HepG2 (cell line): ENCODE data around the gene RAB35. TPM values are rescaled to one million over a fixed set of nuclear protein-coding genes. Genes with fewer than 3 reads are reported as not detected.

ENCODE experiments used
- ATF7-NPFF ChIP-seq: sonication (generic); formaldehyde crosslinking; IDR thresholded peaks from 2 replicates; pipeline ENCODE4 v1.8.1; 2023; ENCODE audit warnings: mild to moderate bottlenecking, low read depth, missing genetic modification reagents, moderate library complexity
- FOXO1 ChIP-seq: sonication (generic); formaldehyde crosslinking; IDR thresholded peaks from 2 replicates; pipeline ENCODE4 v1.4.0; 2020; ENCODE audit warnings: missing genetic modification reagents
- GZF1 ChIP-seq: sonication (generic); formaldehyde crosslinking; IDR thresholded peaks from 2 replicates; pipeline ENCODE4 v1.5.1; 2020; ENCODE audit warnings: mild to moderate bottlenecking, missing genetic modification reagents
- HES4 ChIP-seq: sonication (generic); formaldehyde crosslinking; IDR thresholded peaks from 2 replicates; pipeline ENCODE4 v1.9.0; 2021; ENCODE audit warnings: mild to moderate bottlenecking, missing genetic modification reagents, borderline replicate concordance
- HMGXB4 ChIP-seq, 2 experiments: sonication (generic) in 1 of 2; formaldehyde crosslinking in 1 of 2; IDR thresholded peaks; 2 replicates each; pipeline versions ENCODE4 v1.4.0 to v1.6.1; 2018 to 2020; ENCODE audit warnings: missing genetic modification reagents in 2 of 2, borderline replicate concordance in 1 of 2, low read depth in 1 of 2, mild to moderate bottlenecking in 1 of 2, missing biosample characterization in 1 of 2
- MED1 ChIP-seq: sonication (generic); formaldehyde crosslinking; IDR thresholded peaks from 2 replicates; pipeline ENCODE4 v1.4.0; 2020; ENCODE audit warnings: missing genetic modification reagents
- MTERF4 ChIP-seq: sonication (generic); formaldehyde crosslinking; IDR thresholded peaks from 2 replicates; pipeline ENCODE4 v1.8.0; 2023; ENCODE audit warnings: mild to moderate bottlenecking, missing genetic modification reagents
- NFATC3 ChIP-seq: sonication (generic); formaldehyde crosslinking; IDR thresholded peaks from 2 replicates; pipeline ENCODE4 v1.5.1; 2020; ENCODE audit warnings: mild to moderate bottlenecking, missing genetic modification reagents
- PAXIP1 ChIP-seq: sonication (generic); formaldehyde crosslinking; conservative IDR thresholded peaks from 2 replicates; pipeline ENCODE4 v1.4.0; 2020; ENCODE audit warnings: mild to moderate bottlenecking, missing genetic modification reagents, moderate library complexity
- POLR2G ChIP-seq: fragments of 200-400 bp; formaldehyde crosslinking; IDR thresholded peaks from 2 replicates; pipeline ENCODE4 v1.6.1; 2018; ENCODE audit warnings: mild to moderate bottlenecking, low read depth, low read length, moderate library complexity
- ZBTB26 ChIP-seq: IDR thresholded peaks from 2 replicates; pipeline ENCODE4 v1.6.1; 2016; ENCODE audit warnings: missing compliant biosample characterization, missing genetic modification reagents, borderline replicate concordance
- ZNF274 ChIP-seq: sonication (generic); formaldehyde crosslinking; IDR thresholded peaks from 2 replicates; pipeline ENCODE4 v1.5.1; 2020; ENCODE audit warnings: mild to moderate bottlenecking, missing genetic modification reagents
- ZNF468 ChIP-seq: sonication (generic); formaldehyde crosslinking; IDR thresholded peaks from 2 replicates; pipeline ENCODE4 v1.8.0; 2022; ENCODE audit warnings: mild to moderate bottlenecking, moderate library complexity, missing genetic modification reagents
- ZNF547 ChIP-seq: sonication (generic); formaldehyde crosslinking; IDR thresholded peaks from 2 replicates; pipeline ENCODE4 v1.5.1; 2020; ENCODE audit warnings: mild to moderate bottlenecking, missing genetic modification reagents
- polyA plus RNA-seq, 8 experiments: library from polyadenylated mRNA; depleted of rRNA in 3 of 8; stranded (reverse) in 7 of 8; unstranded in 1 of 8; fragments of >200 nt; fragmentation: Illumina TruSeq in 4 of 8; extraction: Trizol in 4 of 8; gene quantifications; 2 replicates each; pipeline versions ENCODE4 v1.2.1 to v1.2.3, GENCODE V29; 2011 to 2016; ENCODE audit warnings: low read depth in 4 of 8, missing spikeins in 1 of 8, mixed read lengths in 1 of 8; ENCODE audit not compliant: insufficient read depth in 1 of 8
- total RNA-seq, 5 experiments: library from RNA; depleted of rRNA; stranded (reverse); fragments of >200 nt; fragmentation: Illumina TruSeq; extraction: Trizol; gene quantifications; 2 replicates each; pipeline ENCODE4 v1.2.3, GENCODE V29; 2016; ENCODE audit warnings: low read depth in 1 of 5
- TF ChIP-seq, protein P1 (sequence below): sonication (generic); formaldehyde crosslinking; IDR thresholded peaks from 2 replicates; pipeline ENCODE4 v1.5.0; 2020; ENCODE audit warnings: mild to moderate bottlenecking, missing genetic modification reagents

The RAB35 gene
- total and polyA plus RNA-seq, 2 of the 13 experiments (the other 11 are each of a cell fraction or from before 2014, with no cell fraction given): 25.2 to 29.1 TPM

DNA sequence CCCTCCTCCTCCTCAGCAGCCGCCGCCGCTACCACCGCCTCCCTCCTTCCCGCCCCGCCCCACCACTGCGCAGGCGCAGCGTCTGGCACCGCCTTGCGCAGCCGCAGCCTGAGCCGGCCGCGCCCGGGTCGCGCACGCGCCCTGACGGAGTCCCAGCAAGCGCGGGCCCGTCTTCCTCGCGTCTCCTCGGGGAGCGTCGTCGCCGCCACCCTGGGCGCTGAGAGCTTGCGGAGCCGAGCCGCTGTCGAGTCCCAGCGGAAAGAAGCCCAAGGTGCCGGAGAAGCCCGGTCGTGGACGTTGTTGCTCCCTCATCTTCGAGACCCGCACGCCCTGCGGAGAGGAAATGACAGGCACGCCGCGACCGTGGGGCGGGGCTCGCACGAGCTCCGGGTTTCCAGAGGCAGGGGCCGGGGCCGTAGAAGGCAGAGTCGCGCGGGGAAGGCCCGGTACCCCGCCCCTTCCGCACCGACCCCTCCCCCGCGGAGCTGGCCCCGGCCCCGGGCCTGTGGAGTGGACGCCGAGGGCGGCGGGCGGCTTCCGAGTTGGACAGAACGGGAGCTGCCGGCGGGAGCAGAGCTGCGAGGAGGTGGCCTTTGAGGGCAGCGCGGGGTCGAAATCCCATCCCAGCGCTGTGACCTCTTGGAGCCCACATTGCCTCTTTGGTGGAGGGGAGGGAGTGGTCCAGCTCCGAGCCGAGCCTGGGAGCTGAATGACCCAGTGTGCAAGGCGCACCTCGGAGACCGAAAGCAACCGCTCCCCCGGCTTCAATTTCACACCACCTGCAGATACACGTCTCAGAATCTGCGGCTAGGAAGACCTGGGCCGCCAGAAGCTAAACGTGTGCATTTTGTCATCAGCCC is 469 bp upstream of the RAB35 start (continued):
- TF ChIP-seq HMGXB4 (CRISPR knock-in tag; IDR thresholded peaks at IDR 0.05; ENCODE audit: borderline replicate concordance in 1 of 2, low read depth in 1 of 2): peak in 1 of 2 experiments; percentile 55; a peak in 2 of 4 replicates
- TF ChIP-seq ZBTB26 (CRISPR knock-in tag): no peak
- TF ChIP-seq ZNF547 (CRISPR knock-in tag): peak; percentile 90; the same call in 1 of the 2 replicates
- peak; percentile 95 for TF ChIP-seq ZNF274 (CRISPR knock-in tag)
- peak; percentile 57 for TF ChIP-seq MED1 (CRISPR knock-in tag)
- TF ChIP-seq HES4: peak; percentile 74
- peak; percentile 93 for TF ChIP-seq ATF7-NPFF (CRISPR knock-in tag)
- peak; percentile 81 for TF ChIP-seq POLR2G
- no peak for TF ChIP-seq NFATC3 (CRISPR knock-in tag)
- TF ChIP-seq ZNF468 (CRISPR knock-in tag): 0 out of 2 replicates have a peak, but pooled peaks have one; percentile 58
- peak; percentile 13; the same call in 1 of the 2 replicates for TF ChIP-seq FOXO1 (CRISPR knock-in tag)
- TF ChIP-seq, protein P1, sequence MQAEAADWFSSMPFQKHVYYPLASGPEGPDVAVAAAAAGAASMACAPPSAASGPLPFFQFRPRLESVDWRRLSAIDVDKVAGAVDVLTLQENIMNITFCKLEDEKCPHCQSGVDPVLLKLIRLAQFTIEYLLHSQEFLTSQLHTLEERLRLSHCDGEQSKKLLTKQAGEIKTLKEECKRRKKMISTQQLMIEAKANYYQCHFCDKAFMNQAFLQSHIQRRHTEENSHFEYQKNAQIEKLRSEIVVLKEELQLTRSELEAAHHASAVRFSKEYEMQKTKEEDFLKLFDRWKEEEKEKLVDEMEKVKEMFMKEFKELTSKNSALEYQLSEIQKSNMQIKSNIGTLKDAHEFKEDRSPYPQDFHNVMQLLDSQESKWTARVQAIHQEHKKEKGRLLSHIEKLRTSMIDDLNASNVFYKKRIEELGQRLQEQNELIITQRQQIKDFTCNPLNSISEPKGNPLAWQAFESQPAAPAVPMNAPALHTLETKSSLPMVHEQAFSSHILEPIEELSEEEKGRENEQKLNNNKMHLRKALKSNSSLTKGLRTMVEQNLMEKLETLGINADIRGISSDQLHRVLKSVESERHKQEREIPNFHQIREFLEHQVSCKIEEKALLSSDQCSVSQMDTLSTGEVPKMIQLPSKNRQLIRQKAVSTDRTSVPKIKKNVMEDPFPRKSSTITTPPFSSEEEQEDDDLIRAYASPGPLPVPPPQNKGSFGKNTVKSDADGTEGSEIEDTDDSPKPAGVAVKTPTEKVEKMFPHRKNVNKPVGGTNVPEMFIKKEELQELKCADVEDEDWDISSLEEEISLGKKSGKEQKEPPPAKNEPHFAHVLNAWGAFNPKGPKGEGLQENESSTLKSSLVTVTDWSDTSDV: no peak
- TF ChIP-seq MTERF4 (CRISPR knock-in tag): peak; percentile 65; the same call in 1 of the 2 replicates
- TF ChIP-seq GZF1 (CRISPR knock-in tag): 0 out of 2 replicates have a peak, but pooled peaks have one; percentile 30
- TF ChIP-seq PAXIP1 (CRISPR knock-in tag): peak; percentile 27
